GM12873 (cell line): ENCODE data around the gene MRPL37.

Experiments used
- TF ChIP-seq, protein P1 (sequence below): IDR thresholded peaks from 2 replicates; pipeline ENCODE4 v1.5.1; 2012; ENCODE audit warnings: low read depth, mild to moderate bottlenecking, moderate library complexity, low read length, control low read depth; ENCODE audit not compliant: insufficient read depth; ENCODE audit errors: missing control alignments

MRPL37 gene

DNA sequence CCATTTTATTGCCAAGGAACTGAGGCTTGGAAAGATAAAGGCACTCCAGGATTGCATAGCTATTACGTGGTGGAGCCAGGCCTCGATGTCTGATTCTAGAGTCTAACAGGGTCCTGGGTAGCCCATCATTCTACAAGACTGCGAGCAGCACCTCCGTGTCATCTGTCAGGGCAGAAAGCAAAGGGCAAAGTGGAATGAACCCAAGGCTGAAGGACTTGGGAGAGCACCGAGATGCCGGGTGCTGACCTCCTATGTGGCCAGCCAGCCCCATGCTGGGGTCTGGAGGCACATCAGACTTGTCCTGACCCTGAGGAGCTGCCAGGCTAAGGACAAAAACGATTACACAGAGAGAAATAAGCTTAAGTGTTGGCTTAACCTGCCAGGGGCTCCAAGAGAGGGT is 62.3 kb downstream of the MRPL37 start:
- TF ChIP-seq, protein P1, sequence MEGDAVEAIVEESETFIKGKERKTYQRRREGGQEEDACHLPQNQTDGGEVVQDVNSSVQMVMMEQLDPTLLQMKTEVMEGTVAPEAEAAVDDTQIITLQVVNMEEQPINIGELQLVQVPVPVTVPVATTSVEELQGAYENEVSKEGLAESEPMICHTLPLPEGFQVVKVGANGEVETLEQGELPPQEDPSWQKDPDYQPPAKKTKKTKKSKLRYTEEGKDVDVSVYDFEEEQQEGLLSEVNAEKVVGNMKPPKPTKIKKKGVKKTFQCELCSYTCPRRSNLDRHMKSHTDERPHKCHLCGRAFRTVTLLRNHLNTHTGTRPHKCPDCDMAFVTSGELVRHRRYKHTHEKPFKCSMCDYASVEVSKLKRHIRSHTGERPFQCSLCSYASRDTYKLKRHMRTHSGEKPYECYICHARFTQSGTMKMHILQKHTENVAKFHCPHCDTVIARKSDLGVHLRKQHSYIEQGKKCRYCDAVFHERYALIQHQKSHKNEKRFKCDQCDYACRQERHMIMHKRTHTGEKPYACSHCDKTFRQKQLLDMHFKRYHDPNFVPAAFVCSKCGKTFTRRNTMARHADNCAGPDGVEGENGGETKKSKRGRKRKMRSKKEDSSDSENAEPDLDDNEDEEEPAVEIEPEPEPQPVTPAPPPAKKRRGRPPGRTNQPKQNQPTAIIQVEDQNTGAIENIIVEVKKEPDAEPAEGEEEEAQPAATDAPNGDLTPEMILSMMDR, result no peak

DNA sequence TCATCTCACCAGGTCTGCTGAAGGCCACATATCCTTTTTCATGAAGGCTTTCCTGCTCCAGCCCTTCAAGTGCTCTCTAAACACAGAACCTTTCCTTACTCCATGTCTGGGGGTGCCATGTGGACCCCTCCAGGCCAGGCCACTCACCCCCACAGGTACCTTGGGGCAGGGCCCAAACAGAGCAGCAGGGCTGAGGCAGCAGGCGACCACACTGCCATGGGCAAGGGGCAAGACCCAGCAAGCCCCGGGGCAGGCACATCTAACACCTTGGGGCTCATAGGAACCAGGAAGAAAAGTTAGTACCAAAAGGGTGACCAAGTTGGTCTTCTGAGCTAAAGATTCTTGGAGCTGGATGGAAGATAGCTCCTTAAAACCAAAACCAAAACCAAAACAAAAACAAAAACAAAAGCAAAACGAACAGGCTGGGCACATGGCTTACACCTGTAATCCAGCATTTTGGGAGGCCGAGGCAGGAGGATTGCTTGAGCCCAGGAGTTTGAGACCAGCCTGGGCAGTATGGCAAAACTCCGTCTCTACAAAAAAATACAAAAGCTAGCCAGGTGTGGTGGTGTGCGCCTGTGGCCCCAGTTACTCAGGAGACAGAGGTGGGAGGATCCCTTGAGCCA is 63.7 kb downstream of the MRPL37 start:
- TF ChIP-seq, protein P1, result no peak

DNA sequence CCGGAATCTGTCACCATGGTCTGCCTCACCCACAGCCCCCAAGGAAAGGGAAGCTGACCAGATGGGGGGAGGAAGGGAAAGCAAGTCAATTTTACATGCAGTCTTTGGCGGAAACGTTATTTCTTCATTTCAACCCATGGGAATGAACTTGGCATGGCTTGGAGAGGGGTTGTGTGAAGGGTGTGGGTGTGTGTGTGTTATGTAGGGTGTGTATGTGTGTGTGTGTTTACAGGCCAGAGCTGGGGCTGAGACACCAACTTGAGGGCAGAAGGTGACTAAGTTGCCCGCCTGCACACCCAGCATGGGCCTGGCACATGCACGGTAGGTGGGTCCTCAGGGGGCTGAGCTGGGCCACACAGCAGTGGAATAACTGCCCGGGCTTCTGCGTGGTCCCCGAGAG is 65.2 kb downstream of the MRPL37 start:
- TF ChIP-seq, protein P1, result no peak

GRCh38 chr1:54265659-54266058 is 65.7 kb downstream of the MRPL37 start:
- TF ChIP-seq, protein P1, result no peak

- TF ChIP-seq, protein P1, result no peak
Observed at GRCh38 chr1:54266195-54266594, 66.2 kb downstream of the MRPL37 start.

DNA sequence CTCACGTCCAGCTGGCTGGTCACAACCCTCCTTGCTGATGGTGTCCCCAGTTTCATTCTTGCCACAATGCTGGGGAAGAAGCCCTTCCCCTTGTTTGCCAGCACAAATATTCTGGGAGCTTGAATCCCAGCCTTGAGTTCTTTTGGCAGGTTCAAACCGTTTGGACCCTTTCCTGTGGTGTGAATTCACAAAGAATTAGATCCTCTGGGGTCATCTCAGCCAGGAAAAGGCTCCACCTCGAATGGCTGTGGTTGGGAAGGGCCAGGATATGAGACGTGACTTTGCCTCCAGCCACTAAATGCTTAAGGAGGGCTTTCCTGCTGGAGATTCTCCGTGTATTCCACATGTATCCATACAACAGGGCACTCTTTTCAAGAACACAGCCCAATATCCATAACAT is 66.9 kb downstream of the MRPL37 start:
- TF ChIP-seq, protein P1, result no peak
